ENCODE data around the gene EEIG1.

DNA sequence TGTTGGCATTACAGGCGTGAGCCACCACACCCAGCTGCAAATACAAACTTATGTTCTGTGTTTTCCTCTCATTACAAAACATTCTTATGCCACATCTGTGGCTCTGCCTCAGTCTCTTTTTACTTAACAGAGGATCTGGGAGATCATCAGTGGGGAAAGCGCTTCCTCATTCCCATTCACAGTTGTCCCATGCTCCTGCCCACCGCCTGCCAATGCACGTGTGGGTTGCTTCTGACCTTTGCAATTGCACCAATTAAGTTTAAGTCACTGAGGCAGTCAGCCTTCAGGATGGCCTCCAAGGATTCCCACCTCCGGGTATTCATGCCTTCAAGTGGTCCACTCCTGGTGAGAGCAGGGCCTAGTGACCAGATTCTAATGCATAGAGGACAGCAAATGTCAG is 34.9 kb upstream of the EEIG1 start:
- TF ChIP-seq, protein P1, sequence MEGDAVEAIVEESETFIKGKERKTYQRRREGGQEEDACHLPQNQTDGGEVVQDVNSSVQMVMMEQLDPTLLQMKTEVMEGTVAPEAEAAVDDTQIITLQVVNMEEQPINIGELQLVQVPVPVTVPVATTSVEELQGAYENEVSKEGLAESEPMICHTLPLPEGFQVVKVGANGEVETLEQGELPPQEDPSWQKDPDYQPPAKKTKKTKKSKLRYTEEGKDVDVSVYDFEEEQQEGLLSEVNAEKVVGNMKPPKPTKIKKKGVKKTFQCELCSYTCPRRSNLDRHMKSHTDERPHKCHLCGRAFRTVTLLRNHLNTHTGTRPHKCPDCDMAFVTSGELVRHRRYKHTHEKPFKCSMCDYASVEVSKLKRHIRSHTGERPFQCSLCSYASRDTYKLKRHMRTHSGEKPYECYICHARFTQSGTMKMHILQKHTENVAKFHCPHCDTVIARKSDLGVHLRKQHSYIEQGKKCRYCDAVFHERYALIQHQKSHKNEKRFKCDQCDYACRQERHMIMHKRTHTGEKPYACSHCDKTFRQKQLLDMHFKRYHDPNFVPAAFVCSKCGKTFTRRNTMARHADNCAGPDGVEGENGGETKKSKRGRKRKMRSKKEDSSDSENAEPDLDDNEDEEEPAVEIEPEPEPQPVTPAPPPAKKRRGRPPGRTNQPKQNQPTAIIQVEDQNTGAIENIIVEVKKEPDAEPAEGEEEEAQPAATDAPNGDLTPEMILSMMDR (IDR thresholded peaks at IDR 0.05): no peak
- TF ChIP-seq POLR2A (IDR thresholded peaks at IDR 0.05): no peak
